Stimulated activated CD8-positive, alpha-beta memory T cell treated with anti-CD3 and anti-CD28 coated beads, Interleukin-4, amount 100 ng/mL, for 4 hours (primary cell): Measurements from ENCODE around the gene PDIK1L.
A peak's percentile ranks its signal among the peaks of the same experiment; 100 is the strongest.

ENCODE experiments used
- DNase-seq, 2 donors: peaks; one replicate each; pipeline ENCODE4 v3.0.0-alpha.2; 2020; ENCODE audit warnings: low read depth in 2 of 2, low spot score in 1 of 2

PDIK1L gene

DNA sequence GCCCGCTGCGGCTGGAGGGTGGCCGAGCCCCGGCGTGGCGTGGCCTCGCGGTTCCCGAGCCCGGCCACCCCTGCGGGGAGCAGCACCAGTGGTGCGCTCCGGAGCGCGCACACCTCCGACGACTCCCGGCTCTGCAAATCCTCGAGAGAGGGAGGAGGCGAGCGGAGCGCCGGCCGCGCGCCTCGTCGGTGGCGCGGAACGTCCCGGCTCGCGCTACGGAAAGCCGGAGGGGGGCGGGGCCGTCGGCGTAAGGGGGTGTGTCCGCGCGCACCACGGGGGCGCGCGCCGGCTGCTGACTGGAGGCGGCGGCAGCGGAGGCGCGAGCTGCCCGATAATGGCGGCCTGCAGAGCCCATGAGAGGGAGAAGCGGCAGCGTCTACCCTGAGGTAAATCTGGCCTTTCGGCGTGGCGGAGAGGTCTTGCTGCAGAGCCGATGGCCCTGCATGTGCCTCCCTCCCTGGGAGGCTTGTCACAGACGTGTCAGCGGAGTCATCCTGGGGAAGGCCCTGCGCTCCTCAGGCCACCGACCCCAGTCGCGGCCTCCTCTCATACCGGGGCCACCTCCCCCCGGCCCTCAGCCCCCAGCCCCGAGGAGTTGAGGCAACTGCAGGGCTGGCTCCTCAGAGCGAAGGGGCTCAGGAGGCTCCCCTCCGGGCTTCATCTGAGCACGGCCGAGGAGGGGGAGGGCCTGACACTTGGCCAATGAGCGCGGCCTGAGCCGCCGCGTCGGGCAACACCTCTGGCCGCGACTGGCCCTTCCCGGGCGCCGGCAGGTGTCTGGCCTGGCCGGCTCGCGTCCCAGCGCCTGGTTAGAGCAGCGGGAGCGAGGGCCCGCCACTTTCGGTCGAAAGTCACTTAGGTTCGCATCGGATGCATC lies at the start of gene PDIK1L:
PDIK1L (plus strand) TSS at position 295 of the 877 bp plus-strand sequence. CDS start 2,485 bp downstream, outside the sequence.
- DNase-seq = peak; percentile 79 to 86

DNA sequence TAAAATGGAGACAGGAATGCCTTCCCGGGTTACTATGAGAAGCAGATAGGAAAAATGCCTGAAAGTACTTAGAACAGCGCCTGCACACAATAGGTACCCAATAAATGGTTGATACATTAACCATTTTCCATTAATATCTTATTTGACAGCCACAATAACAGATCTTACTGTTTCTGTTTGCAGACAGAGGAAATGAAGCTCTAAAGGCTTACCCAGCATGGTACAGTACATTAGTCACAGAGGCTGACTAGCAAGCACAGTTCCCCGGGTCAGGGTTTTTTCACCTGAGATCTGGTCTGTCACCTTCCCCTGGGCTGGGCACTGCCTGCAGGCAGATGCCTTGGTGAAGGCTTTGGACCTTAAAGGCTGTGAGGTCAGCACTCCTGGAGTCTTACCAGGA lies 47.1 kb upstream of the PDIK1L start:
- DNase-seq = no peak

DNA sequence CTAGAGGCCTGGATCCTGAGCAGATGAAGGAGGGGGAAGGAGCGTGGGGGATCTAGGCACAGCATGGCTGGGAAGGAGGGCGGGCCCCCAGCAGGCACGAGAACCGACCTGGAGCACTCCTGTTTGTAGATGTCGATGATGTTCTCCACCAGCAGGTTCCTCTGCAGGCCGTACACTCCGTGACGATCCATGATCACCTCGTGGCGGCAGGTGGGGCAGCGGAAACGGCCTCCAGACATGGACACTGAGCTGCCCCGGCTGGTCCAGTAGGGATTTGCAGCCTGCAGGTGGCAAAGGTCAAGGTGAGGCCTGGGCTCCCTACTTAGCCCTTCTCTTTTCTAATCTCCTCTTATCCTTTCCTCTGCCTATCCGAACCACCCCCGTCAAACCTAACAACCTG lies 45.5 kb upstream of the PDIK1L start:
- DNase-seq = no peak

DNA sequence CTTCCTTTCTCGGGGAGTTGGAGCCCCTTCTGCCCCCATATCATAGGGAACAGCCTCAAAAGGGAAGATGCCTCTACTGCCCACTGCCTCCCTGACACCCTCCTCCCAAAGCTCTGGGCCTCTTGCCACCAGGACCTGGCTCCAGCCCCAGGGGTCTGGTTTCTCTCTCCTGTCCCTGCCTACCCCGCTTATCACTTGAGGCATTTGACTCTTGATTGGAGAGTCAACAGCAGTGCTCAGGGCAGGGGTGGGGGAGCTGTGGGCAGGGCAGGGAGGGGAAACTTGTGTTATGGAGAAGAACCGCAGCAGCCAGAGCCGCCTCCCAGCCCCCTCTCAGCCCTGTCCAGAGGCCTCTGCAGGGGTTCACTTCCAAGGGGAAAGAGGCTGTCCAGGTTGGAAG lies 44.8 kb upstream of the PDIK1L start:
- DNase-seq = no peak

DNA sequence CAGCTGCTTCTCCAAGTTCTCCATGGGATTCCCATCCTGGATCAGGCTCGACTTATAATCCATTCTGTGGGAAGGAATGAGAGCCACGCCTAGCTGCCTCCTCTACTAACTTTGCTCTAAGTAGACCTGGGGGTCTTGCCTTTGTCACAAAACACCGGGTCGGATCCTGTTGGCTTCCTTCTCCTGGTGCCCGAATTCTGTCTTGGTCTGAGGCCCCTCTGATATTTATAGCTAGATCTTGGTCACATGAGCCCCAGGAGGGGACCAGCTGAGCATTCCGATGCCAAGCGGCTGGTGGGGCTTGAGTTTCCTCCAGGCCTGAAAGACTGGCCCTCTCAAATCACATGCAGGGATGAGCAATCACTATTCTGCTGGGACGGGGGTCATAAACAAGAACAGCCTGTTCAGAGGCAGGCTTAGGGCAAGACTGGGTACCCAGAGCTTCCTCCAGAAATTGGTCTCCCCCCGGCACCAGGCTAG lies 44.2 kb upstream of the PDIK1L start, which contains the start of gene TRIM63:
TRIM63 (minus strand) TSS at position 199 of the 480 bp plus-strand sequence; CDS start at position 63, 136 bp downstream.
- DNase-seq = no peak

DNA sequence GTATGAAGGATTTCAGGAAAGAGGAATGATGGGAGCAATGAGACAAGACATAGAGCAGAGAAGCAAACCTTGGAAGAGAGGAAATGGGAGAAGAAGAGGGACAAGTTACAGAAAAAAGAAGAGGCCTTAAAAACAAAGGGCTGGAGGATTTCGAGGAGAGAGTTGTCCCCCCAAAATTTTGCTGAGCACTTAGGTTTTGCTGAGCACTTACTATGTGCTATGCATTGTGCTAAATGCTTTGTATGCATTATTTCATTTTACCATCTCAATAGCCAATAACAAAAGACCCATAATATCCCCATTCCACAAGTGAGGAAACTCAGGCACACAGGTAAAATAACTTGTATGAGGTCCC lies 41.7 kb upstream of the PDIK1L start:
- no peak for DNase-seq

DNA sequence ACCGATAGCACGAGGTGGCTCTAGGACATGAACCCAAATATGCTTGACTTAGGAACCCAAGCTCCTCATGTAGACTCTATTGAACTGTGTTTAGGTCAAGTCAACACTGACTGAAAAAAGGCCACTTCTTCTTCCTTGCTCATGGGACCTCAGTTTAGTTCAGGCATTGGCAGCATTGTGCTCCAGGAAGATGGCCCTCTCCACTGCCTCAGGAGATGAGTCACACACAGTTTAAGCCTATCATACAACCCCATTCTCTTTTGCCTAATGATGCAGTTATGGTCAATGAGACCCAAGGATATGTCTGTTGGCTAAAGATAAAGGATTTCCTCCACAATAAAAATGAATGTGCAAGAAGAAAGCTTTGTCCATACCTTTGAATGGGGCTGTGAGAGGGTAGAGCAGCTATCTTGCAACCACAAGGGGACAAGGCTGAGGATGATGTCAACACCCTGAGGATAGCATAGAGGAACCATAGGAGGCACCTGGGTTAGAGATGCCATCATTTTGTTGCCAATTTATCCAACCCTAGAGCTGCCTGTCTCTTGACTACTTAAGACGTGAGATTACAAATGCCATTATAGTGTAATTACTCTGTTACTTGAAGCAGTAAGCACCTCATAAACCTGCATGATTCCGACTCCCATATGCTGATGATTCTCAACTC lies 41.2 kb upstream of the PDIK1L start:
- no peak for DNase-seq

DNA sequence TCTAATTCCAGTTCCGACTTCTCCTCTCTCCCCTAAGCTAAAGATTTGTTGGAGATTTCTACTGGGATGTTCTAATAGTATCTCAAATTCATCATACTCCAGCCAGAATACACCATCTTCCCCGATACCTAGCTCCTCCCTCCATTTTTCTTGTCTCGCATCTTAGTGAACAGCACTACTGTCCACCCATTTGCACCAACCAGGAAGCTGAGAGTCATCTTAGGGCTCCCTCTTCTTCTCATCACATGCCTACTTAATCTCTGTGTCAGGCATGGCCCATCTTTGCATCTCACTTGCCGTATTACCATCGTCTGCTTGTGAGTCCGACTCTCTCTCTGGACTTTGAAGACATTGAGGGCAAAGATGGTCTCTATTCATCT lies 40.7 kb upstream of the PDIK1L start:
- DNase-seq = no peak

DNA sequence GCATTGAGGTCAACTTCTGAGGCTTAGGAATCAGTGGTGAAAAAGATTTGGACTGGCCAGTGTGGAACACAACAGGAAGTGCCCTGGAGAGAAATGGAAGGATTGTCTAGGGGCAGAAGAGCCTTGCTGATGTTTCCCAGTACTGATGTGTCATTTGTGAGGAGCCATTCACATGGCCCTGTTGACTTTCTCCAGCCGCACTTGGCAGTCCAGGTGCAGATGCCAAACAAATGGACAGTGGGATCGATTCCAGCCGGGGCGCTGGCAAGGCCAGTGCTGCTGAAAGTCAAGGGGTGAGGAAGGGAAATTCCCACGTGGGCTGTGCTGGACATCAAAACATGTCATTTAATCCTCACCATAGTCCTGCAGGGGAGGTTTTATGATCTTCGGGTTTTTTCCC lies 39.3 kb upstream of the PDIK1L start:
- no peak for DNase-seq

DNA sequence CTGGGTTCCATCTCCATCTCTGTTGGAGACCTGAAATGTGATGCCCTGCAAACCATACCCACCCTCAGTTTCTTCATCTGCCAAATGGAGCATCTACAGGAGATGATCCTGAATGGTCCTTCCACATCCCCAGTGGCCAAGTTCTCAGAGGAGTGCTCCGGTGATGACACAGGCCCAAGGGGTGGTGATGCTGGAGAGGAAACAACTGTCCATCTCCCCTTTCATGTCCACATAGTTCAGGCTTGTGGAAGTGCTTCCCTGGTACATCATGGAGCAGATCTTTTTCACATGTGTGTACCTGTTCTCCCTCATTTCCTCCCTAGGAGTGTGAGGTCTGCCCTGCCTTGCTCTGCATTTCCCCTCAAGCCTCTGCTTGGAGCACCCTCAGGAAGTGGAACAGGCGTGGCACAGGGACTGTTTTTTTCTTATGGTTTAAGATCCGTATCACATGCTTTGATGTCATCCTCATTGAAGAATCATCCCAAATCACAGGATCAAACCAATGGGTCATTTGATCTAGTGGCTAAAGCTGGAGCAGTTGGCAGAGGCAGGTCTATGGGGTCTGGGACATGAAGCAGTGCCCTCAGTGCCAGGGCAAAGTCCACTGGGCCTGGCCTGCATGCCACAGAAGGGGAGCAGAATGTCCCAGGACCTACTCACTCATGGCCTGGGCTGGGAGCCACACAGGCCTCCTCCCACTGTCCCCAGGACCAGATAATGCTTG lies 36.0 kb upstream of the PDIK1L start:
- no peak for DNase-seq

DNA sequence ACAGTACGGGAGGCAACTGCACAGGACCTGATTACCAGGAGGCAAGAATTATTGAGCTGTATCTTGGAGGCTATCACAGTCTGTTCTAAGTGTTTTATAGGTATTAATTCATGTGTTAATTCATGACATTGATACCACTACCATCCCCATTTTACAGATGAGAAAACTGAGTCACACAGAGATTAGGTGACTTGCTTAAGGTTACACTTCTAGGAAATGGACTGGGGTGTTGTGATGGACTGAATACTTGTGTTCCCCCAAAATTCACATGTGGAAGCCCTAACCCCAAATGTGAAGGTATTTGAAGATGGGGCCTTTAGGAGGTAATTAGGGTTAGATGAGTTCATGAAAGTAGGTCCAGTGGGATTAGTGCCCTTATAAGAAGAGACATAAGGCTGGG lies 34.1 kb upstream of the PDIK1L start:
- no peak for DNase-seq

DNA sequence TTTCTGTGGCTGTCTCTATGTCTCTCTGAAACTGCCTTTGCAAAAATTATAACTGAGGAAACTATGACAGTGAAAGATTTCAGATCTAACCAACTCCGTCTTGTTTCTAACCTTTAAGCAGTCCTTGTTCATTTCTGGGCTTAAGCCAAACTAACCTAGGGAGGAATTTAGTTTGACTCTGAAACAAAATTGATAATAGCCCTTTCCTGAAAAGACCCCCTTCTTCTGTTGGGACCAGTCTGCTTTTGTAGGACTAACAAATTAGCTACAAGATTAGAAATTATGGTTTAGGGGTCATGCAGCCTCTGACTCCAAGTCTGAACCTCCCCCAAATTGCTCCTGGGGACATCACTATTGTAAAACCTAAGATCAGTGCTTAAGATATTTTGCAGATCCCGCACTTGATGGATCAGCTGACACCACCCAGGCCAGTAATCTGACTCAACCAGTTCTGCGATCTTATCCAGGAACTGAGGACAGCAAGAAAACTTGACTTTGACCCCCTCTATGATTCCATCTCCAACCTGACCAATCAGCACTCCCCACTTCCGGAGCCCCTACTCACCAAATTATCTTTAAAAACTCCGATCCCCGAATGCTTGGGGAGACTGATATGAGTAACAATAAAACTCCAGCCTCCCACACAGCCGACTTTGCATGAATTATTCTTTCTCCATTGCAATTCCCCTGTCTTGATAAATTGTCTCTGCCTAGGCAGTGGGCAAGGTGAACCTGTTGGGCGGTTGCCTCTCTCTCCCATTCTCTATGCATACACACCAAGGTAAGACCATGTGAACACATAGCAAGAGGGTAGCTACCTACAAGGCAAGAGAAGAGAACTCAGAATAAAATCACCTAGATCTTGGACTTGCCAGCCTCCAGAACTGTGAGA lies 33.1 kb upstream of the PDIK1L start:
- no peak for DNase-seq

DNA sequence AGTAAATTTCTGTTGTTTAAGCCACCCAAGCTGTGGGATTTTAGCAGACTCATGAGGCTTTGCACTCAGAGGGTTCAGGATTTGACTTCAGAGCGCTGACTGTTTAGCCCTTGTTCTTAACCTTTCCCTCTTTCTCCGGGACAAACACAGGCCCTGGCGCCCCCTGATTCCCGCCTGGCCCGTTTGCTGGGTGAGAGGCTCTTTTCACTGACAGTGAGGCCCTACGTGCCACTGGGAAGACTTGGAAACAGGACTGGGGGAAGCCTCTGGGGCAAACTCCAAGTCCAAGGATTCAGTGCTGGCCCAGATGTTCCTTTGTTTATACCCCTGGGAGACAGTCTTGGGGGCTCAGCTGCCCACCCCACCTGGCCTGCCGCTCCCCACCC lies 32.5 kb upstream of the PDIK1L start:
- no peak for DNase-seq

DNA sequence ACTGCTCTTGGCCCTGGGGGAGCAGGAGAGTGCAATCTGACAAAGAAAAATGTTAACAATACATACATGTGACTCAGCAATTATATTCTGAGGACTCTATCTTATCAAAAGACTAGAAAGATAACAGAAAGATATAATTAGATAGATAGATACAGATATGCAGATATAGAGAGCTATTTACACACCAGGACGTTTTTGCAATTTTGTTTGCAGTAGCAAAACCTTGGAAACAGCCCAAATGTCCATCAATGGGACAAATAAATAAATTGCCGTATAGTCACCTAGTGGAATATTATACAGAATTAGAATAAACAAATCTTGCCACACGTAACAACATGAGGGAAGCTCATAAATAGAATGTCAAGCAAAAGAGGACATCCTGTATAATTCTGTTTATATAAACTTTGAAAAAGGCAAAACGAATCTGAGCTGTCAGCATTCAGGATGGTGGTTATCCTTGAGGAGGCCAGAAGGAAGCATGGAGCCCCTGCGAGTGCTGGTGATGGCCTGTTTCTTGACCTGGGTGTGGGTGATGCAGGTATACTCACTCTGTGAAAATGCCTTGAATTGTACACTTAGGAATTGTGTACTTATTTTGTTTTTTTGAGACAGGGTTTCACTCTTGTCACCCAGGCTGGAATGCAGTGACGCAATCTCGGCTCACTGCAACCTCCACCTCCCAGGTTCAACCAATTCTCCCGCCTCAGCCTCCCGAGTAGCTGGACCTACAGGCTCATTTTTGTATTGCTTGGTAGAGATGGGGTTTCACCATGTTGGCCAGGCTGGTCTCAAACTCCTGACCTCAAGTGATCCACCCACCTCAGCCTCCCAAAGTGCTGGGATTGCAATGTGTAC lies 31.4 kb upstream of the PDIK1L start:
- DNase-seq = no peak

DNA sequence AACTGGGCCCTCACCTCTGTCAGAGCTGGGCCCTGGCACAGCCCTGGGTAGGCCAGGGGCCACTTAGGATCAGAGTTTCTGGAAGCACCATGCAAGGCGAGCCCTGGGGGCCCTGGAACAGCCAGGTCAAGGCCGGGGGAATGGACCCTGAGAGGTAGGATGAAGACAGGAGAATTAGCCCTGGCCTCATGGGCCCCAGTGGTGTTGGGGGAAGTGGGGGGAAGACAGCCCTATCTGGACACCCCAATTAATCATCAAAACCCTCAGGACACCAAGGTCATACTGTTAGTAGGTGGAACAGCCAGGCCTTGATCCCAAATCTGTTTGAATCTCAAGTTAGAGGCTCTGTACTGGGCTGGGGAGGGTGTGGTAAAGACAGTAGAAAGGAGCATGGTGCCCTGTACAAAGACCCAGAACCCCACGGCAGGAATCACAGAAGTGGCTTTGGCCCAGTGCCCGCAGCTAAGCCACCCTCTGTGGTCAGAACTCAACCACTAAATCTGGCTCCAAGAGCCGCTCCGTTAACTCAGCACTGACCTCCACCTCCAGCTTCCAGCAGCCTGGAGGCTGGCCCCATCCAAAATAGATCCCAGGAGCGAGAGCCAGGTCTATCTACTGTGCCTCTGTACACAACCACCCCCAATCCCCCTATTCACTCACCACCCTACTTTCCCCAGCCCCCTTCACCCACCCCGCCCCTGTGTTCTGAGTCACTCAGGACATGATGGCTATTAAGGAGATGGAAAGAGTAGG lies 30.2 kb upstream of the PDIK1L start:
- DNase-seq = no peak

DNA sequence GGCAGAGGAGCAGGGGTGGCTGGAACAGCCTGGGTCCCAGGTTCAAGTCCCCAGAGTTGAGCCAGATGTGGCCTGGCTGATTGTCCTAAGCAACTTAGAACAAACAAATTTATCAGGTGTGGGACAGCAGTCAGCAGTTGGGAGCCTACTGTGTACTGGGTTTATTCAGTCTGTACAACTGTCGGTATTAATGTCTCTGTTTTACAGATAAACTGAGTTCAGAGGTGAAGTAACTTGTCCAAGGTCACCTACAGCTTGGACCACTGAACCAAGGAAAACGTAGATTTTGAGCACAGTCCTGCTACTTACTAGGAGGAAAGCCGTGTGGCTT lies 29.6 kb upstream of the PDIK1L start:
- no peak for DNase-seq

DNA sequence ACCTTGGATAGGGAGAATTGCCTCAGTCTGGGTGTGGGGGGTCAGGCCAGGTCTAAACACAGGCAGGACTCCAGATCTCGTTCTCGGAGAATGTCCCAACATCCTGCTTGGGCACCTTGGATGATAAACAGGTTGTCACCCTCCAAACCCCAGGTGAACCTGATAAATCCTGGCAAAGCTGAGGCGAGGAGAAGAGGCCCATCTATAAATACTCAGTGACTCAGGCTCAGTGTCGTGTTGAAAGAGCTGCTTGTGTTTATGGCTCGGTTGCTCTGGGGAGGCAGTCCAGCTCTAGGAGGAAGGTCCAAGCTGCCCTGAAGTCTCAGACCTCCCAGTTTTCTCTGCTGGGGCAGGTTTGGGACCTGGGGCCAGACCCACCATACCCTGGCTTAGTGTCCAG lies 28.4 kb upstream of the PDIK1L start:
- DNase-seq = no peak

DNA sequence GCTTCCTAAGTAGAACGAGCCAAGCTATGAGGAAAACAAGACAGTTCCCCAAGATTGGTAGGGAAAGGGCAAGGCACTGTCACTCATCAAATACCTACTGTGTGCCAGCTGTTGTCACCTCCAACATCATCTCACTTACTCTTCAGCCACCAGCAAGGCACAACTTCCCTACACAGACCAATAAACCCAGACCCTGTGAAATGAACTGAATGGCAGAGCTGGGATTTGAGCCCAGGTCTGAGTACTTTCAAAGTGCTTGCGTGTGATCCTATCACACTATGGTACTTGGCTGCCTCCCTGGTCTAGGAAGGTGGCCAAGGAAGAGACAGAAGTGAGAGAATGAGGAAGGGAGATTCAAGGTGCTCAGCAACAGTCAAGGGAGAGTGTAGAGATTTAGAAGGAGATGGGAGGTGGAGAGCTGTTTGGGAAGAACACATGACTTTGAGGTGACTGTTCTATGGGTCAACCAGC lies 27.5 kb upstream of the PDIK1L start:
- no peak for DNase-seq

DNA sequence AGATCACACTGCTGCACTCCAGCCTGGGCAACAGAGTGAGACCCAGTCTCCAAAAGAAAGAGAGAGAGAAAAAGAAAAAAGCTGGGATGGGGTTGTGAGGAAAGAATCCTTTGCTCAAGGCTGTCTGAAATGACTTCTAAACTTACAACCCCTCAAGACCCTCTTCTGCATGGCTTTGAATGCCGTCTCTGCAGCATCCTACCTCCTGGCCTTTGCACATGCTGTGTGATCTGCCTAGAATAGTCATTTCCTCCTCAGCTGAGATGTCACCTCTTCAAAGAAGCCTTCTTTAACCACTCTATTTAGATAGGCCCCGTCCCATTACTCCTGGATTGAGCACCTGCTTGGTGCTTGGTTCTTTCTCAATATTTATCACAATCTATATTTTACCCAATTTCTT lies 26.8 kb upstream of the PDIK1L start:
- DNase-seq = no peak
